ENCODE data around the gene DLG2.

The DLG2 gene

GRCh38 chr11:83722392-83723119 is 1904.6 kb downstream of the DLG2 start:
- no peak for DNase-seq

- DNase-seq: no peak
These were observed 1905.9 kb downstream of the DLG2 start for GRCh38 chr11:83721263-83721662.

- DNase-seq: no peak
These were observed 1906.5 kb downstream of the DLG2 start for GRCh38 chr11:83720675-83721074.

DNA sequence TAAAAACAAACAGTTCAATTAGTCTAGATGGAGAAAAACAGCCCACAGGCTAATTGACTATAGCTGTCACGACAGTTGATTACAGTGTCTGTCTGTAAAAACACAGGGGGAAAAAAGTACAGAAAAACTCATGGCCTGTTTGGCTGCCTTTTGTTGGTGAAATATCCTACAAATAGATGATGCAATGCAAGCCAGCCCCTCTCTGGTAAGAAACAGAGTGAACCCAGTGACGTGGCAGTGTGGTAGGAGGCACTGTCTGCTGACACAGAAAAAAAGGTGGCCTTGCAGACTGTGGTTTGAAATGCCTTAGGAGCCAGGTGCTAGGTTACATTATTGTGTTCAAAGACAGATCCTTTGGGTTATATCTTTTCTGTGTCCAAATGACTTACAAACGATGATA is 1909.6 kb downstream of the DLG2 start:
- no peak for DNase-seq

DNA sequence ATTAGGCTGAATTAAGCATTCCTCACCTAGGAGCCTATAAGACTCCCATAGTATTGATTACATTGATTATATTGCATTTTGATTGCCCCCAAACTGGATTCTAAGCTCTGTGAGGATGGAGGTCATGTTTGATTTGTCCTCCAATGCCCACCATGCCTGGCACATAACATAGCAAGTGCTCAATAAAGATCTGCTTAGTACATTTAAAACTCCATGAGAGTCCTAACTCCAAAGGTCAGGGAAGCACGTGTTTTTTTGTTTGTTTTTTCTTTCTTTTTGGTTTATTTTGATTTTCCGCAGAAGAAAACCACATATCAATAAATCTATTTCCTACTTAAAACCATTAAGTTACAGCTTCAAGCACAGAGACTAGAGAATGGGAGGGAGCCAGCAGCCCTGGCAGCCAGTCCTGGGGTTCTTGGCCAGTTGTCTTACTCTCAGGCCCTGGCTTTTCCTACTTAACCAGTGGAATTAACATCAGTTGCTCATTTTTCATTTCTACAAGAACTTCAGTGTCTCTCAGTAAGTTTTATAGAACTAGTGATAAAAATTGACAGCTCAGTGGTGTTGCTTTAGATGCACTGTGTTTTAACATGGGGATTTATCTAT is 1911.1 kb downstream of the DLG2 start:
- no peak for DNase-seq

GRCh38 chr11:83713708-83714107 is 1913.4 kb downstream of the DLG2 start:
- no peak for DNase-seq

DNA sequence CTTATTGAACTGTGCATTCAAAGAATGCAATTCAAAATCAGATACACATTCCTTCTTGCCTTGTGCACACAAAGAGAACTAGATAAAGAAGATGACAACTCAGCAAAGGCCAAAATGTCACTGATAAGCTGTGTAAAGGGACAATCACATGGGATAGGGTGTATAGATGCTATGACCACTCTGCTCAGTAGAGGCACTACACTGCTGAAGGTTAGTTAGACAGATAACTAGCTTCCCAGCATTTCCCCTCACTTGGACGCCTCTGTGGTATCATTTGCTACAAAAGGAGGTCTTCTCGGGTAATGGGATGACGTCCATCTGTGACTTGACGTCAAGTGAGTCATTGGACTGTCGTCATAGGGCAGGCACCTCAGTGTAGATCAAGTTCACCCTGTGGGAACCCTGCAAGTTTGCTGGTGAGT is 1916.0 kb downstream of the DLG2 start:
- DNase-seq: no peak

- DNase-seq: no peak
These were observed 1917.7 kb downstream of the DLG2 start for GRCh38 chr11:83709434-83709833.

DNA sequence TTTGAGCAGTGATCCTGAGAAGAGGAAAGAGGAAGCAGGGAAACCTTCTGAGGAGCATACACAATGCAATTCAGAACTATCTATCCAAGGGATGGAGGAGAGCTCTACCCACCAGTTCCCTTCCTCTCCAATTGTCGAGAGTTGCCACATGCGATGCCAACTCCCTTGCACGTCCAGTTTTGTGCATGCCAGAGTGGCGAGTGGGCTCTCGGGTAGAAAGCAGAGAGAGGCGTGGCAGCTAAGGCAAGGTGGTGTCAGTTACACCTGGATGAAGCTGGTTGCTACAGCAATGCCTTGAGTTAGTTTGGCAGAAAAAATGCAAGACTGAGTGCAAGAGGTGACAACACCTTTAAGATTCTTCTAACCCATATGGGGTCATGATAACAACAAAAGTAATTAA is 1920.6 kb downstream of the DLG2 start:
- DNase-seq: no peak

- no peak for DNase-seq
These were observed 1924.3 kb downstream of the DLG2 start for GRCh38 chr11:83702796-83703195.

DNA sequence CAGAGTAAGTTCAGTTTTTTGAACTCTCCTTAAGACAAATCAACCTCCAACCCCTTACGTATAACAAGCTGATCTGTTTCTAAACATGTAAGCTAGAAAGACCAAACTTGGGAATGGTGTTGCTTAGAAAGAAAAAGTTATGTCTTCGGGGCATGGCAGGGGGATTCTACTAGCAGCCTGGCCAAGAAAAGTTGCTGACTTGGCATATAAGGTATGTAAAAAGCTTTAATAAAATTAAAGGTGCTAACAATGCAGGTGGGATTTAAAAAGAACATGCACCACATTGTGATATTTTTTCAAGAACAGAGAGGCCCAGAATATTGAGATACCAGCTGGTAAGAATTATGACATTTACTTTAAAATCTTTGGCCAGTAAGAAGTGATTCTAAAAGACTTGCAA is 1929.6 kb downstream of the DLG2 start:
- DNase-seq: no peak

DNA sequence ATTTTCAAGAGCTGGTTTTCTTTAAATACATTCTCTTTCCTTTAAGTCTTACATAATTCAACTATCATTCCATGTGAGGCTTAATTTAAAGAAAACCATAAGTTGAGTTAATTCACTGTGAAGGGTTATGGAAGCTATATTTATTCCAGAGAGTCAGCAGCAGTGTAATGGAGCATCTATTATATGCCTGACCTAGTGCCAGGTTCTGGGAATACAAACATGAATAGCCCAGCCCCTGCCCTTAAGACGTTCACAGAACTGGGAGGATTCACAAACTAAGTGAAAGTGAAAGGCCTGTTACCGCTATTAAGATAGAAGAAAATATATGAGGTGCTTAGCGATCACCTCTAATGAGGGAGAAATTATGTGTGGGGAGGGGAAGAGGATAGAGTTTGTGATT is 1932.1 kb downstream of the DLG2 start:
- no peak for DNase-seq

DNA sequence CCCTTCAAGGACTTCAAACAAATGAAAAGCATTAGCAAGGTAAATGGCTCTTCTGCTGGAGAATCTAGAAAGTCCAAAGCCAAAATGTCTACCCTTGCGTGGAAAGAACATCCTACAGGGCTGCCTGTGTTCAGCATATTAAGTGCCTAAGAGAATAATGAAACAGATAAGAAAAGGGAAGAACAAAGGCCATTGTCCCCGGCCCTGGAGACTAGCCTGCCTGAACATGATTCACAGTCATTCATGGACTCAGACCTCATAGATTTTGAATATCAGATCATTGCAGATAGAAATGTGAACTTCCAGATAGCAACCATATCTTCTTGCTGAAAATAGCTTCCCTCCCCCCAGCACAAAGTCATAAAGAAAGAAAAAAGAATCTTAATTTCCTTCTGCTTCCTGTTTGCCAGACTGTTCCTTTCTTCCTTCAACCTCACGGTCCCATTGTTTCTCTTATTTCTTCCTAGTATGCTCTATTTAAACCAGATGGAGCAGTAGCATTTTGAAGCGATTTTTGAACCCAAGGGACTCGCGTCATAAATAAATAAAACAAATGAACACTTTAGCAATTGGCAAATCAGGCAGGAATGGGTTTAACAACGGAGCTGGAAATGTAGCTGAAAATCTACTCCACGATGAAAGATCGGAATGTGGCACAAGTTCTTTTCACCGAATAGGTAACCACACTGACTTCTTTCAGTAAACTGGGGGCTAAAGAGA is 1932.8 kb downstream of the DLG2 start:
- no peak for DNase-seq

DNA sequence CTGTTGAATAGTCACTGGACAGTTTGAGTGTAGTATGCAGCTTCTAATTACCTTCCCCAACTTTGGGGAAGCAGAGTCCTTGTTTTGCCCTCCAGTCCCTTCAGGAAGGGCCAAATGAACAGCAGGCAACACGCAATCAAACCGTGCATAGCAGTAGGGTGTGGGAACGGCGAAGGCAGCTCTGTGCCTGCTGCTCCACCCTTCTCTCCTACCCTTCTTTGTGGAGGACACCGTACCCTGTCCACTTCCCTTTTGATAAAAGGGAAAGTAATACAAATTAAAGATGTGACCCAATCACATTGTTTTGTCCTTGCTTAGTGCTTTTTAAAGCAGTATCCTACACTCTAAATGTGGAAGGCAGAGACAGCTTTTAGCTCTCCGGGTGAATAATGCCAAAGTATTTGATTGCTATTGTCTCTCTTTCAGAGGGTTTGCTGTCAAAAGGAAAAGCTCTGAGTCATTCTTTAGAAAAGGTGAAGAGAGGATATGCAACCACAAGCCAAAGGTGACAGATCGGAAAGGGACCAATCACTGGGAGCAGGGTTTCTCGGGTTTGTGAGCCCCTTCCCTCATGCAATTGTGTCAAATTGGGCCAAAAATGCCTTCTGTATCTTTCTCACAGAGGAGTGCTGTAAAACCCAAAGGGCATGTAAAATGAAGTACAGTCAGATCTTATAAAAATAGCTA is 1933.7 kb downstream of the DLG2 start:
- no peak for DNase-seq

GRCh38 chr11:83692675-83693074 is 1934.5 kb downstream of the DLG2 start:
- no peak for DNase-seq

DNA sequence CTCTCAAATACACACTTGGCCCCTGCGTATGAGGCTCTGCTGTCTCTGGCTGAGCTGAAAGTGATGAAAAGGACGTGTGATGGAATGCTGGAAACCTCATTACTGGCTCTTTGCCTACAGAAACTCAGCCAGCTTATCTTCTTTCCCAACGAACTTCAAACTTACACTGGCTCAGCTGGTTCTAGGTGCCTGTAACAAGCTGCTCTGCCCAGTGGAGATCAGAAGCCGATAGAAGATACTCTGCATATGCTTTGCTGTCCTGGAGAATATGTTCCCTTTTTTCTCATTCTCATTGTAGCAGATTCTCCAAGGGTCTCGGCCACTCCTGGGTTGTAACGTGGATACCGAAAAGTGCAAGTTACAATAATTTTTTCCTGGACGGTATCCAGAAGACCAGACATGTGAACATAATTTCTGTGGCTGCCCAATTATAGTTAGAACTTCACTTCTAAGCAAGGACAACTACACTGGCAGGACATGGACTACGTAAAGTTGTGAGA is 1935.6 kb downstream of the DLG2 start:
- DNase-seq: no peak

GRCh38 chr11:83689144-83689780 is 1937.9 kb downstream of the DLG2 start:
- DNase-seq: no peak

DNA sequence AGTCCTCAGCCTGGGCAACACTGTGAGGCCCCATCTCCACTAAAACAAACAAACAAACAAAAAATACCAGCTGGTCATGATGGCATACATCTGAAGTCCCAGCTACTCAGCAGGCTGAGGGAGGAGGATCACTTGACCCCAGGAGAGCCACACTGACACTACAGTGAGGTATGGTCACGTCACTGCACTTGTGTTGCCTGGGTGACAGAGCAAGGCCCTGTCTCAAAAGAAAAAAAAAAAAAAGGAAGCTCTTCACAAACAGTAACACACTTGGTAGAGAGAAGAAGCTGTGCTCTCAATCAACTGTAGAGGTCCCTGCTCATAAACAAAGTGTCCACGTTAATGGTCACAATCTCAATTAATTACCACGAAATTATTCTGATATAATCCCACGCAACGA is 1939.4 kb downstream of the DLG2 start:
- no peak for DNase-seq

DNA sequence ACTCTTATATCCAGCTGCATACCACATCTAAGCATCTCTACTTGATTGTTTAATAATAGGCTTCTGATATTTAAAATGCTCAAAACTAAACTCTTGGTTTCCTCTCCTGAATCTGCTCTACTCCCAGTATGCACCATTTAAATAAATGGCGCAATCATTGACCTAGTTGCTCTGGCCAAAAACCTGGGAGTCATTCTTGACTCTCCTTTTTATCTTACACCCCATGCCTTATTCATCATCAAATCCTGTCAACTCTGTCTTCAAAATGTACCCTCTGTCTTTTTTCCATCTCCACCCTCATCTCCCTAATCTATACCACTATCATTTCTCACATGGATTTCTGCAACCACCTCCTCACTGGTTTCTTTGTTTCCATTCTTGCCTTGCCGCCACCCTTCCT is 1941.4 kb downstream of the DLG2 start:
- DNase-seq: no peak

DNA sequence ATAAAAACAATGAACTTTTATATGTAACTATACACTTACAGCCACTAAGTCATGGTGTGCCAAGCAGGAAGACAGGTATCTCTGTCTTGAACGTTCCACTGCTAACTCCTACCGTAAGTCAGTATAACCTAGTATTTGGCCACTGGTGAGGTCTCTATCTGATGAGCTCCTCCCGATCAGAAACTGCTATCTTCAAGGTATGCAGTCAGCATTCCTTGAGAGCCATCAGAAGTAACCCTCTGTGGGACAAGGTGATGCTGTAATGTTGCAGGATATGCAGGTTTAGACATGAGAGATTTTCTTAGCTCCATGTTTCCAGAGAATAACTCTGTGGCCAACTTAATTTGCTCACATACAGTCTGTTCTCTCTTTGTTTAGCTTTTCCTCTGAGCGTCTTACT is 1943.1 kb downstream of the DLG2 start:
- no peak for DNase-seq

DNA sequence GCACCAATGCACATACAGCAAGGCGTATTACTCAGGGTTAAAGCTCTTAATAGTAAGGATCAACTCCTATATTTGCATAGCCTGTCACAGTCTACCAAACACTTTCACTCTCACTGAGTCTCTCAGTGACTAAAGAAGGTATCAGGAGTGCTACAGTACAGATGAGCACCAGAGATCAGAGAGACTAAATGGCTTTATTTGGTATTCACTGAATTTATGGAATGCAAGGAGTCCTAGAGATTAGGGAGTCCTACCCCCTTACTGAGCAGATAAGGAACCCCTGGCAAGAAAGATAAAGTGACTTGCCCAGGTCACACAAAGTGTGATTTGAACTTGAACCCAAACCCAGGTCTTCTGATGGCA is 1944.6 kb downstream of the DLG2 start:
- DNase-seq: no peak

- DNase-seq: no peak
These were observed 1945.1 kb downstream of the DLG2 start for GRCh38 chr11:83681906-83682610.

Measured in MV-4-11 (cell line).